Testis (tissue), 3 donors: ENCODE measurements around the gene PTGIS. TPM values are rescaled to one million over a fixed set of nuclear protein-coding genes. Genes with fewer than 3 reads are reported as not detected.

Experiments
- DNase-seq: peaks from one replicate; pipeline ENCODE4 v3.0.0-alpha.2; 2019
- H3K27ac ChIP-seq, 2 donors: fragments of 200-600 bp; sonication (generic); one replicate each; pipeline ENCODE4 v1.5.1; 2019
- H3K27me3 ChIP-seq: fragments of 200-600 bp; sonication (generic); one replicate; pipeline ENCODE4 v1.5.1; 2019
- H3K36me3 ChIP-seq: fragments of 200-600 bp; sonication (generic); one replicate; pipeline ENCODE4 v1.5.1; 2017; ENCODE audit warnings: low read depth; ENCODE audit errors: missing control alignments
- H3K4me1 ChIP-seq: fragments of 200-600 bp; sonication (generic); one replicate; pipeline ENCODE4 v1.5.1; 2019
- H3K4me3 ChIP-seq, 2 donors: fragments of 200-600 bp; sonication (generic); one replicate each; pipeline ENCODE4 v1.5.1; 2017 to 2019
- H3K9me3 ChIP-seq: fragments of 200-600 bp; sonication (generic); one replicate; pipeline ENCODE4 v1.5.1; 2017
- POLR2A ChIP-seq: fragments of 450-650 bp; IDR thresholded peaks from one replicate; pipeline ENCODE4 v1.6.1; 2017; ENCODE audit warnings: antibody characterized with exemption, mild to moderate bottlenecking, moderate library complexity
- WGBS, 2 donors: methylation state at CpG; one replicate each; pipeline ENCODE4 v1.1.5; 2018; 5-methylcytosine and 5-hydroxymethylcytosine counted together
- intact Hi-C: fragments of 100-400 bp; cut with DNase I; formaldehyde crosslinking; loops from one replicate; pipeline ENCODE4 v1.15.1; 2023; ENCODE audit warnings: low total_unique reads
- polyA plus RNA-seq: library from polyadenylated mRNA; stranded (reverse); fragments of 350-450 nt; fragmentation: Illumina TruSeq; extraction: RNeasy Lipid Tissue Mini Kit (QIAGEN cat#74804); gene quantifications from one replicate; pipeline ENCODE4 v1.2.3, GENCODE V29; 2014; ENCODE audit warnings: low read depth, low replicate concordance; ENCODE audit not compliant: insufficient read depth
- total RNA-seq, 2 donors: library from RNA; depleted of rRNA; stranded (reverse); fragments of >200 nt; gene quantifications; one replicate each; pipeline ENCODE4 v1.2.3, GENCODE V29; 2016
- TF ChIP-seq, protein P1 (sequence below), 3 experiments: fragments of 450-650 bp in 2 of 3; fragments of 200-600 bp in 1 of 3; sonication (generic) in 1 of 3; IDR thresholded peaks; one replicate each; pipeline ENCODE4 v1.5.1; 2016 to 2019; ENCODE audit warnings: antibody characterized with exemption in 3 of 3, mild to moderate bottlenecking in 2 of 3, moderate library complexity in 1 of 3

Gene PTGIS
- total and polyA plus RNA-seq, 3 donors from 2014 or later, result 12.2 to 30.3 (median 13.0) TPM

DNA sequence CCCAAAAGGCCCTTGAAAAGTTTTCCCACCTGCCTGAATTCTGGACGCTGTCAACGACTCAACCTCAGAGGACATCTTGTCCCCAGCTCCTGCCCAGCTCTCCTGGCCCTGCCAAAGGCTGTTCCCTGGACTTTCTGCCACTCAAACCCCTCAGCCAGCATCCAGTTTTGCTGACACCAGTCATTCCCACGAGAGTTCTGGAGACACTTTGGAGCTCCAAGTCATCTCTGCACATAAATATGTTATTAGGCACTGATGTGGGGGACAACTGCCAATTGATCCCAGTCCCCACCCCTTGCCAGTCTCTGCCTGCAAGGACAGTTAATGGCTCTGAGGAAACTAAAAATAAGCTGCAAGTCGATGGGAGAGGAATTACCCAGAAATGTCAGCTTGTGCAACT is 46.6 kb downstream of the PTGIS start:
- Histone ChIP-seq H3K27me3 (no peaks in the 10 kb centered on the region), H3K4me3 (no peak overlapping the region), H3K4me1 (no peaks in the 10 kb centered on the region), H3K9me3 (no peaks in the 10 kb centered on the region), H3K36me3 (no peaks in the 10 kb centered on the region), H3K27ac (no peak overlapping the region)
- intact Hi-C loops, result no loop called here
- TF ChIP-seq, protein P1, sequence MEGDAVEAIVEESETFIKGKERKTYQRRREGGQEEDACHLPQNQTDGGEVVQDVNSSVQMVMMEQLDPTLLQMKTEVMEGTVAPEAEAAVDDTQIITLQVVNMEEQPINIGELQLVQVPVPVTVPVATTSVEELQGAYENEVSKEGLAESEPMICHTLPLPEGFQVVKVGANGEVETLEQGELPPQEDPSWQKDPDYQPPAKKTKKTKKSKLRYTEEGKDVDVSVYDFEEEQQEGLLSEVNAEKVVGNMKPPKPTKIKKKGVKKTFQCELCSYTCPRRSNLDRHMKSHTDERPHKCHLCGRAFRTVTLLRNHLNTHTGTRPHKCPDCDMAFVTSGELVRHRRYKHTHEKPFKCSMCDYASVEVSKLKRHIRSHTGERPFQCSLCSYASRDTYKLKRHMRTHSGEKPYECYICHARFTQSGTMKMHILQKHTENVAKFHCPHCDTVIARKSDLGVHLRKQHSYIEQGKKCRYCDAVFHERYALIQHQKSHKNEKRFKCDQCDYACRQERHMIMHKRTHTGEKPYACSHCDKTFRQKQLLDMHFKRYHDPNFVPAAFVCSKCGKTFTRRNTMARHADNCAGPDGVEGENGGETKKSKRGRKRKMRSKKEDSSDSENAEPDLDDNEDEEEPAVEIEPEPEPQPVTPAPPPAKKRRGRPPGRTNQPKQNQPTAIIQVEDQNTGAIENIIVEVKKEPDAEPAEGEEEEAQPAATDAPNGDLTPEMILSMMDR (IDR thresholded peaks at IDR 0.05), result no peak
- no peak for TF ChIP-seq POLR2A
- 84 to 88% methylated on average over 4 of the region's 4 CpGs for WGBS, 2 donors
- no peak for DNase-seq

DNA sequence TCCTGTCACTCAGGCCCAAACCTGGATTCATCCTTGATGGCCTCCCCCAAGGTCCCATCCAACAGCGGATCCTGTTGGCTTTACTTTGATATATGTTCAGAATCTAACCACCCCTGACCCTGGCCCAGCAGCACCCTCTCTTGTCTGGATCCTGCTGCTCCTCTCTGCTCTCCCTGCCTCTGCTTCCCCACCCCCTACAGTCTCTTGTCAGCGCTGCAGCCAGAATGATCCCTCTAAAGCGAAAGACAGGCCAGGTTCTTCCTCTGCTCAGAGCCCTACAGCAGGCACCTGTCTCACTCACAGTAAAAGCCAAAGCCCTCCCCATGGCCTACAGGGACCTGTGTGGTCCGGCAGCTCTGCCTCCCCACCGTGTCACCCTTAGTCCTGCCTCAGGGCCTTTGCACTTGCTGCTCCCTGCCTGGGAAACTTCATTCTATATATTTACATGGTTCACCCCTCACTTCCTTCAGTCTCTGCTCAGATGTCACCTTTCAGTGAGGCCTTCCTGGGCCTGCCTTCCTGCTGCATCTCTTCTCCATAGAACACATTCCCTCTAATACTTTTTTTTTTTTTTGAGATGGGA is 48.1 kb downstream of the PTGIS start:
- Histone ChIP-seq H3K4me1 (no peaks in the 10 kb centered on the region), H3K27ac (no peak overlapping the region), H3K27me3 (no peaks in the 10 kb centered on the region), H3K9me3 (no peaks in the 10 kb centered on the region), H3K36me3 (no peaks in the 10 kb centered on the region), H3K4me3 (no peak overlapping the region)
- no peak for TF ChIP-seq POLR2A
- TF ChIP-seq, protein P1 (IDR thresholded peaks at IDR 0.05), result no peak
- WGBS, 2 donors, result 78 to 84% methylated on average over 5 of the region's 5 CpGs
- no peak for DNase-seq
- intact Hi-C loops, result no loop called here

DNA sequence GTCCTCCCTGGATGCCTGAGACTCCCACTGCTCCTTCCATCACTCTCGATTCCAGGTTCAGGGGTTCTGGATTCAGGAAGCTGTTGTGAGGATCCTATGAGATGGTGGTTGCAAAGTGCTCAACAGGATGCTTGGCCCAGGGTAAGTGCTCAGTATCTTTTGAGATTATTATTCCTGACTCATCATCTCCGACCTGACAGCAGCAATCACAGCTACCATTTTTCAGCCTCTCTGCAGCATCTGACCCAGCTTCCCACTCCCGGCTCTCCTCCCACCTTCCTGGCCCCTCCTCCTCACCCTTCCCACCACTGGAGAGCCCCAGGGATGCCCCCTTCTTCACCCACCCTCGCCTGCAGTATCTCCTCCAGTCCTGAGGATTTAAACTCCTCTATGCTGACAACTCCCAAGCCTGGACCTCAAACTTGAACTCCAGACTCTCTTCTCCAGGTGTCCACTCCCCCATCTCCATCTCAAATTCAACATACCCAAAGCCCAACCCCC is 48.7 kb downstream of the PTGIS start:
- Histone ChIP-seq H3K27me3 (no peaks in the 10 kb centered on the region), H3K36me3 (no peaks in the 10 kb centered on the region), H3K27ac (no peak overlapping the region), H3K4me3 (no peak overlapping the region), H3K9me3 (no peaks in the 10 kb centered on the region), H3K4me1 (no peaks in the 10 kb centered on the region)
- TF ChIP-seq, protein P1 (IDR thresholded peaks at IDR 0.05), result no peak
- TF ChIP-seq POLR2A, result no peak
- no peak for DNase-seq
- intact Hi-C loops, result no loop called here
- 70 to 73% methylated on average over 4 of the region's 4 CpGs for WGBS, 2 donors

DNA sequence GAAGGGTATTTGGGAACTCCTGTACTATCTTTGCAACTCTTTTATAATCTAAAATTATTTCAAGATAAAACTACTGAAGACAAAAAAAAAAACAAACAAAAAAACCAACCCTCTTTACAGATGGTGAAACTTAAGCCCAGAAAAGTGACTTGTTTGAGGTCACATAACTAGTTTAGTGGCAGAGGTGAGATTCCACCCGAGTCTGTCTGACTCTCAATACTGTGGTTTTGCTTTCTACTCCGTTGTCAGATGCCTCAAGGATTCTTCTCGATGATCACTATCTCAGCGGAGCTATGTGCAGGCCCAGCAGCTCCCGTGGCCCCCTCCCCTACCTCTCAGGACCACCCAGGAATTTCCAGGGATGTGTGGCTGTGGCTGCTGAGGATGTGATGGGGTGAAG is 49.4 kb downstream of the PTGIS start:
- intact Hi-C loops, result no loop called here
- H3K4me3 ChIP-seq, result no peak overlapping the region

DNA sequence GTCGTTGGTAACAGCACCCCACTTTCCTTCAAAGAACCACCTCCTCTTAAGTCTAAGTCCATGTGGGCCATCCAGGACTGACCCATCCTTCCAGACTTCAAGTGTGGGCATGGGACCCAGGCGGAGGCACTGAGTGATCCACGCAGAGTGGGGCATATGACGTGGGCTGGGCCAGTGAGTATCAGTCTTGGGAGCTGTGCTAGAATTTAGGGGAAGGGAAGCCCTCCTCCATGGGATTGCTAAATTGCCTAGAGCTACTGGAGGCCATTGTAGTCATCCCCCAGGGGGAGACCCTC is 50.2 kb downstream of the PTGIS start:
- Histone ChIP-seq H3K27me3 (no peaks in the 10 kb centered on the region), H3K36me3 (no peaks in the 10 kb centered on the region), H3K4me1 (no peaks in the 10 kb centered on the region), H3K9me3 (no peaks in the 10 kb centered on the region), H3K4me3 (no peak overlapping the region), H3K27ac (no peak overlapping the region)
- no peak for DNase-seq
- WGBS, 2 donors, result 90 to 95% methylated on average over 2 to 4 of the region's 4 CpGs
- TF ChIP-seq, protein P1 (IDR thresholded peaks at IDR 0.05), result no peak
- no peak for TF ChIP-seq POLR2A
- intact Hi-C loops, result no loop called here

More for the DNA sequence above, 49.4 kb downstream of the PTGIS start:
- Histone ChIP-seq H3K27me3 (no peaks in the 10 kb centered on the region), H3K4me1 (no peaks in the 10 kb centered on the region), H3K27ac (no peak overlapping the region), H3K36me3 (no peaks in the 10 kb centered on the region), H3K9me3 (no peaks in the 10 kb centered on the region)
- TF ChIP-seq, protein P1 (IDR thresholded peaks at IDR 0.05), result no peak
- TF ChIP-seq POLR2A, result no peak
- 70 to 71% methylated on average over 5 of the region's 5 CpGs for WGBS, 2 donors
- DNase-seq, result no peak
